Measurements from ENCODE around the gene MAML2. TPM values are rescaled to one million over a fixed set of nuclear protein-coding genes. Genes with fewer than 3 reads are reported as not detected.

Gene MAML2
- total and polyA plus RNA-seq, 2 donors = 7.9 to 9.8 TPM

DNA sequence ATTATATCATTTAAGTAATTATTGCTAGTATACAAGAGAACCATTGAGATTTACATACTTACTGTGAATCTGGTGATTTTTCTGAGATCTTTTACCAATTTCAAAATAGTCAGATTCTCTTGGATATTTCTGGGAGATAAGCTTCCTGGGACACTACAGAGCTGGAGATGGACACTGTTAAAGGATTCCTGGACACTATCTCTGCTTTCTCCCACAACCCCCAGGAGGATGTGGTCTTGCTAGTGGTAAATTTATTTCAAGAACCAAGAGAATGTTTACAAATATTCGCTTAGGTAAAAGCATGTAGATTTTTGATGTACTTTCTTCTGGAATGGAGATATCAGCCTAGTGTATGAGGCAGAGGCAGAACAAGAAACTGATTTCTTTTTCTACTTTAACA, 33.8 kb upstream of the MAML2 start:
- Histone ChIP-seq H3K36me3 (ENCODE audit: control insufficient read depth in 2 of 2, insufficient read depth in 2 of 2, low read length in 1 of 2) (peaks cover 0 to 7% of the 10 kb centered on the region in 2 donors), H3K9me3 (ENCODE audit: control insufficient read depth in 2 of 2, insufficient read depth in 1 of 2, low read length in 1 of 2) (no peaks in the 10 kb centered on the region), H3K4me1 (ENCODE audit: control insufficient read depth in 2 of 2, insufficient read depth in 2 of 2, low read length in 2 of 2) (no peaks in the 10 kb centered on the region), H3K27me3 (ENCODE audit: control insufficient read depth in 2 of 2, insufficient read depth in 1 of 2, low read length in 1 of 2) (no peaks in the 10 kb centered on the region), H3K27ac (ENCODE audit: low read depth in 1 of 2, low read length in 1 of 2) (no peak overlapping the region), H3K4me3 (ENCODE audit: low read length in 2 of 2) (no peak overlapping the region)
- DNase-seq (ENCODE audit: low read depth in 6 of 9, low spot score in 9 of 9) = no peak
- 97% methylated on average over 1 of the region's 1 CpG for WGBS

DNA sequence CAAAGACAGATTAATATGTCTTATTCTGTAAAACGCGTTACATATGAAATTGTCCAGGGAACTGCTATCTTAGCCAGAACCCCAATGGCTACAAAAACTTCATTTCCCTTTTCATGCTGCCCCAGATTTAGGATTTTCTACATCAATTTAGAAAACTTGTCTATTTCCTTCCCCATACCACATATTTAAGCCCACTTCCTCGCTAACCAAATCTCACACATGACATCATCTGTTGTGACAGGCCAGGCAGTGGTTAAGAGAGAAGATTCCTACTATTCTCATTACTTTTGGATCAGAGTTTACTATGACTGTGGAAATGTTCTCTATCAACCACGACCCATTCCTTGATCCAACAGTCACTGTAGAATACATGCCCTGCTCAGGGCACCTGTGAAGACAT, 30.8 kb upstream of the MAML2 start:
- WGBS = 99% methylated on average over 4 of the region's 4 CpGs
- peaks cover 2 to 11% of the 10 kb centered on the region in 2 donors for H3K36me3 ChIP-seq (ENCODE audit: control insufficient read depth in 2 of 2, insufficient read depth in 2 of 2, low read length in 1 of 2)

DNA sequence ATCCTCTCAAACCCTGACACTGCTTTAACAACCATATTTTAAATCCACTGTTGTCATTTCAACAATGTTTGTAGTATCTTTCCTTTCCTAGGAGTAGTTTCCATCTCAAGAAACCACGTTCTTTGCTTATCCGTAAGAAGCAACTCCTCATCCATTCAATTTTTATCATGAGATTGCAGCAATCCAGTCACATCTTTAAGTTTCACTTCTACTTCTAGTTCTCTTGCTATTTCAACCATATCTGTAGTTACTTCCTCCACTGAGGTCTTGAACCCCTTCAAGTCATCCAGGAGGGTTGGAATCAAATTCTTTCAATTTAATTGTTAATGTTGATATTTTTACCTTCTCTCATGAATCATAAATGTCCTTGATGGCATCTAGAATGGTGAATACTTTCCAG, 24.3 kb upstream of the MAML2 start:
- WGBS = 95% methylated on average over 2 of the region's 2 CpGs
- H3K4me1 ChIP-seq (ENCODE audit: control insufficient read depth in 2 of 2, insufficient read depth in 2 of 2, low read length in 2 of 2) = no peaks in the 10 kb centered on the region
- H3K9me3 ChIP-seq (ENCODE audit: control insufficient read depth in 2 of 2, insufficient read depth in 1 of 2, low read length in 1 of 2) = no peaks in the 10 kb centered on the region
- H3K27me3 ChIP-seq (ENCODE audit: control insufficient read depth in 2 of 2, insufficient read depth in 1 of 2, low read length in 1 of 2) = no peaks in the 10 kb centered on the region
- peaks cover 3 to 24% of the 10 kb centered on the region in 2 donors for H3K36me3 ChIP-seq (ENCODE audit: control insufficient read depth in 2 of 2, insufficient read depth in 2 of 2, low read length in 1 of 2)
- no peak for DNase-seq (ENCODE audit: low read depth in 6 of 9, low spot score in 9 of 9)
- H3K27ac ChIP-seq (ENCODE audit: low read depth in 1 of 2, low read length in 1 of 2) = no peak overlapping the region
- H3K4me3 ChIP-seq (ENCODE audit: low read length in 2 of 2) = no peak overlapping the region

More for the DNA sequence above, 30.8 kb upstream of the MAML2 start:
- Histone ChIP-seq H3K9me3 (ENCODE audit: control insufficient read depth in 2 of 2, insufficient read depth in 1 of 2, low read length in 1 of 2) (no peaks in the 10 kb centered on the region), H3K4me1 (ENCODE audit: control insufficient read depth in 2 of 2, insufficient read depth in 2 of 2, low read length in 2 of 2) (no peaks in the 10 kb centered on the region), H3K4me3 (ENCODE audit: low read length in 2 of 2) (no peak overlapping the region), H3K27me3 (ENCODE audit: control insufficient read depth in 2 of 2, insufficient read depth in 1 of 2, low read length in 1 of 2) (no peaks in the 10 kb centered on the region), H3K27ac (ENCODE audit: low read depth in 1 of 2, low read length in 1 of 2) (no peak overlapping the region)
- no peak for DNase-seq (ENCODE audit: low read depth in 6 of 9, low spot score in 9 of 9)

DNA sequence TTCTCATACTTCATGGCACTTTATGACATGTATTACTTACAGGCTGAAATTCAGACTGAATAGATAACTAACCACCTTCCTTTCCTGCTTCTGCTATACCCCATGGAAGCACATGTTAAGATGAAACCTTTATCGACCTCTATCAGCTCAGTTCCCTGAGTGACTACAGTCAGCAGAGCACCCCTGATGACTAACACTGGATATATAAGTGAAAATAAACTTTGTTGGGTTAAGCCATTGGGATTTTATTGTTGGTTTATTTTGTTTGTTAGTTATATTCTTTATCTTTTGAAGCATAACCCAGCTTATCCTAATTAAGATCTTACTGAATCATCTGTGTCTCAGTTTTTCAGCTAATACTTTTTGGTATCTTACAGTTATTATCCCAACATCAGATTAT, 23.0 kb upstream of the MAML2 start:
- no peak overlapping the region for H3K27ac ChIP-seq (ENCODE audit: low read depth in 1 of 2, low read length in 1 of 2)
- peaks cover 3 to 24% of the 10 kb centered on the region in 2 donors for H3K36me3 ChIP-seq (ENCODE audit: control insufficient read depth in 2 of 2, insufficient read depth in 2 of 2, low read length in 1 of 2)
- H3K27me3 ChIP-seq (ENCODE audit: control insufficient read depth in 2 of 2, insufficient read depth in 1 of 2, low read length in 1 of 2) = no peaks in the 10 kb centered on the region
- 100% methylated on average over 1 of the region's 1 CpG for WGBS
- H3K4me1 ChIP-seq (ENCODE audit: control insufficient read depth in 2 of 2, insufficient read depth in 2 of 2, low read length in 2 of 2) = no peaks in the 10 kb centered on the region
- DNase-seq (ENCODE audit: low read depth in 6 of 9, low spot score in 9 of 9) = no peak
- H3K9me3 ChIP-seq (ENCODE audit: control insufficient read depth in 2 of 2, insufficient read depth in 1 of 2, low read length in 1 of 2) = no peaks in the 10 kb centered on the region
- H3K4me3 ChIP-seq (ENCODE audit: low read length in 2 of 2) = no peak overlapping the region

DNA sequence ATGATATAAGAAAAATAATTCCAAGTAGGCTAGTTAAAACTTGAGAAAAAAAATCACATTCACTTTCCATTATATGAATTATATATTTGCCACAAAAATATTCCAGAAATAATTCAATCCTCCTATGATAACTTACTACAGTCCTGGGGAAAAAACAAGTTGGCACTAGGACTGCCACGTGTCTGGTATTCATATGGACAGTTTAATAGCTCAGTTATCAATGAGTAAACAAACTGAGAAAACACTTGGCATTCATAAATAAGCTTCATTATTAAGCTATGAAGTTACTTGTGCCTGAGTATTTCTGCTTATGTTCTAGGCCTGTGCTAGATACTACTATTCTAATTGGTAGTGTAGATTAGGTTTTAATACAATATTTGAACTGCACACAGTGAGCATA, 22.5 kb upstream of the MAML2 start:
- DNase-seq (ENCODE audit: low read depth in 6 of 9, low spot score in 9 of 9) = no peak
- Histone ChIP-seq H3K27me3 (ENCODE audit: control insufficient read depth in 2 of 2, insufficient read depth in 1 of 2, low read length in 1 of 2) (no peaks in the 10 kb centered on the region), H3K4me3 (ENCODE audit: low read length in 2 of 2) (no peak overlapping the region), H3K27ac (ENCODE audit: low read depth in 1 of 2, low read length in 1 of 2) (no peak overlapping the region), H3K4me1 (ENCODE audit: control insufficient read depth in 2 of 2, insufficient read depth in 2 of 2, low read length in 2 of 2) (no peaks in the 10 kb centered on the region), H3K36me3 (ENCODE audit: control insufficient read depth in 2 of 2, insufficient read depth in 2 of 2, low read length in 1 of 2) (peaks cover 3 to 21% of the 10 kb centered on the region in 2 donors), H3K9me3 (ENCODE audit: control insufficient read depth in 2 of 2, insufficient read depth in 1 of 2, low read length in 1 of 2) (no peaks in the 10 kb centered on the region)
- WGBS = 98% methylated on average over 1 of the region's 1 CpG

DNA sequence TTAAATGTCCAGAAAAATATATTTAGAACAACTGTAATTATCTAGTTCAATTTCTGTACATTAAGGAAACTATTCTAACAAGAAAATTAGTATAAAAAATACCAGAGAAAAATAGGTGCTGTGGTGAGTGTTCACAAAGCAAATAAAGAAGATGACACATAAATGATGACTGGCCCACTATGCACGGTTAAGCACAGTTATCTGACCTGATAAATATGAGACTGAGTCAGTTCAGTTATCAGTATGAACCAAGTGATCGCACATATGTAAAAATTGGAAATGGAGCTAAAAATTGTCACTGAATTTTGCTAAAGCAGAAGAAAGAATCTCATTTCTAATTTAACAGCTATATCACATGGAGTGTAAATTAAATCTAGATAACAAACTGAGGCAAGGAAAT, 18.8 kb upstream of the MAML2 start:
- Histone ChIP-seq H3K27me3 (ENCODE audit: control insufficient read depth in 2 of 2, insufficient read depth in 1 of 2, low read length in 1 of 2) (no peaks in the 10 kb centered on the region), H3K4me3 (ENCODE audit: low read length in 2 of 2) (no peak overlapping the region), H3K36me3 (ENCODE audit: control insufficient read depth in 2 of 2, insufficient read depth in 2 of 2, low read length in 1 of 2) (peaks cover 6 to 28% of the 10 kb centered on the region in 2 donors), H3K4me1 (ENCODE audit: control insufficient read depth in 2 of 2, insufficient read depth in 2 of 2, low read length in 2 of 2) (no peaks in the 10 kb centered on the region), H3K27ac (ENCODE audit: low read depth in 1 of 2, low read length in 1 of 2) (no peak overlapping the region), H3K9me3 (ENCODE audit: control insufficient read depth in 2 of 2, insufficient read depth in 1 of 2, low read length in 1 of 2) (no peaks in the 10 kb centered on the region)
- DNase-seq (ENCODE audit: low read depth in 6 of 9, low spot score in 9 of 9) = no peak
- 97% methylated on average over 2 of the region's 2 CpGs for WGBS

DNA sequence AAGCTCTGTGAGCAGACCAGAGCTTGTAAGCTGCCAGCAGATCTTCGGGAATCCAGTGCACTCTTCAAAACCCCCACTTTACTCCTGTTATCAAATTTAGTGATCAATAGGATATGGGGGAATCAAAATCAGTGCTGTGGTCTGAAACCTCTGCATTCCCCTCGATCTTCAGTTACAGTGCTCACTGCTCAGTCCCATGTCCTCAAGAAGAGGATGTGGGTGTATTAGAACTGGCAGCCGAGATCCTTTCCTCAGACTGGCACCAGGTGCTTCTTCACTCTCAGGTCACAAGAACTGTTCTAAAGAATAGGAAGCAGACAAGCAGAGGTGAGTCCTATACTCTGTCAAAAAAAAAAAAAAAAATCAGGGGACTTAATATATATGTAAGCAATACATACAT, 15.3 kb upstream of the MAML2 start:
- H3K9me3 ChIP-seq (ENCODE audit: control insufficient read depth in 2 of 2, insufficient read depth in 1 of 2, low read length in 1 of 2) = no peaks in the 10 kb centered on the region
- peaks cover 7 to 30% of the 10 kb centered on the region in 2 donors for H3K36me3 ChIP-seq (ENCODE audit: control insufficient read depth in 2 of 2, insufficient read depth in 2 of 2, low read length in 1 of 2)
- no peaks in the 10 kb centered on the region for H3K4me1 ChIP-seq (ENCODE audit: control insufficient read depth in 2 of 2, insufficient read depth in 2 of 2, low read length in 2 of 2)
- H3K27me3 ChIP-seq (ENCODE audit: control insufficient read depth in 2 of 2, insufficient read depth in 1 of 2, low read length in 1 of 2) = no peaks in the 10 kb centered on the region
- peak in 1 of 9 donors; percentile 14 for DNase-seq (ENCODE audit: low read depth in 6 of 9, low spot score in 9 of 9)
- H3K4me3 ChIP-seq (ENCODE audit: low read length in 2 of 2) = no peak overlapping the region
- 89% methylated on average over 3 of the region's 3 CpGs for WGBS
- H3K27ac ChIP-seq (ENCODE audit: low read depth in 1 of 2, low read length in 1 of 2) = no peak overlapping the region

DNA sequence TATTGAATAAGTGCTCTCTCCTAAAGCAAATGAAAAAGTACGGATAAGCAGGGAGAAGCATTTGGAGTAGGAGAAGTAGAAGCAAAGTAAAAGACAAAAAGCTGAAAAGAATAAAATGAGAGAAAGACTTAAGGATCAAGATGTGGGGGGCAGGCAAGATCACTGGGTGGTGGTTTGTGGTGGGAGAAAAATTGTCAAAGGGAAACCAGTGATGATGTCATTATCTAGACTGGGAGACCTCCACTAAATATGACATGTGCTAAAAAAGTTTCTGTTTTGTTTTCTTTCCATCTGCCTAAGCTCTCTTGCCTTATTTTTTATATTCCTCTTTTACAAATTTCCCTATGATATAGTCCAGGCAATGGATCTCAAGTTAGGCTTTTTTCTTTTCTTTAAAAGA, 14.8 kb upstream of the MAML2 start:
- H3K4me1 ChIP-seq (ENCODE audit: control insufficient read depth in 2 of 2, insufficient read depth in 2 of 2, low read length in 2 of 2) = no peaks in the 10 kb centered on the region
- no peak overlapping the region for H3K4me3 ChIP-seq (ENCODE audit: low read length in 2 of 2)
- peak in 1 of 9 donors; percentile 12 for DNase-seq (ENCODE audit: low read depth in 6 of 9, low spot score in 9 of 9)
- 100% methylated on average over 1 of the region's 1 CpG for WGBS
- peaks cover 7 to 30% of the 10 kb centered on the region in 2 donors for H3K36me3 ChIP-seq (ENCODE audit: control insufficient read depth in 2 of 2, insufficient read depth in 2 of 2, low read length in 1 of 2)
- H3K27me3 ChIP-seq (ENCODE audit: control insufficient read depth in 2 of 2, insufficient read depth in 1 of 2, low read length in 1 of 2) = no peaks in the 10 kb centered on the region
- H3K9me3 ChIP-seq (ENCODE audit: control insufficient read depth in 2 of 2, insufficient read depth in 1 of 2, low read length in 1 of 2) = no peaks in the 10 kb centered on the region
- H3K27ac ChIP-seq (ENCODE audit: low read depth in 1 of 2, low read length in 1 of 2) = no peak overlapping the region

DNA sequence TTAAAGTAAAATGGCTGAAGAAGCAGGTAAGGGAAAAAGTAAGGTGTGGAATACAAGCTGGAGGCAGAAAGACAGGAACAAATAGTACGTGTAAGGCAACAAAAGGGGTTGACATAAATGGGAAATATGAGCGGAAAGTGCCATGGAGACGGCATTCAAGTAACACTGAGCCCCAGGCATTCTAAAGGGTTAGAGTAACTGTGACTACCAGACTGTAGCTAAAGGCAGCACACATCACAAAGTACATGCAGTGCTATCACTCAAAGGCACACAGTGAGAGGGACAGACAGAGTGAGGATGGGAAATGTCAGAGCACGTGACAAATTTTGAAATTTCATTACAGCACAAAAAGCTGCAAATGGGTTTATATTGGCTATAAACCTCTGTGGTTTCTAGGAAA, 13.9 kb upstream of the MAML2 start:
- no peak overlapping the region for H3K27ac ChIP-seq (ENCODE audit: low read depth in 1 of 2, low read length in 1 of 2)
- no peak for DNase-seq (ENCODE audit: low read depth in 6 of 9, low spot score in 9 of 9)

More for the DNA sequence above, 13.9 kb upstream of the MAML2 start:
- H3K27me3 ChIP-seq (ENCODE audit: control insufficient read depth in 2 of 2, insufficient read depth in 1 of 2, low read length in 1 of 2) = no peaks in the 10 kb centered on the region
- H3K4me1 ChIP-seq (ENCODE audit: control insufficient read depth in 2 of 2, insufficient read depth in 2 of 2, low read length in 2 of 2) = no peaks in the 10 kb centered on the region
- no peaks in the 10 kb centered on the region for H3K9me3 ChIP-seq (ENCODE audit: control insufficient read depth in 2 of 2, insufficient read depth in 1 of 2, low read length in 1 of 2)
- peaks cover 7 to 30% of the 10 kb centered on the region in 2 donors for H3K36me3 ChIP-seq (ENCODE audit: control insufficient read depth in 2 of 2, insufficient read depth in 2 of 2, low read length in 1 of 2)
- 98% methylated on average over 4 of the region's 4 CpGs for WGBS
- no peak overlapping the region for H3K4me3 ChIP-seq (ENCODE audit: low read length in 2 of 2)

All from thymus (tissue), 11 donors.